OCI-LY1 (cell line): Measurements from ENCODE around the gene TGM6.

Experiments
- H2AFZ ChIP-seq: fragments of 200-600 bp; sonication (generic), shearing (Covaris generic); 2 replicates; pipeline ENCODE4 v1.6.0; 2014; ENCODE audit warnings: antibody characterized with exemption, mild to moderate bottlenecking, low read length
- H3F3A ChIP-seq: fragments of 200-600 bp; sonication (generic), shearing (Covaris generic); 2 replicates; pipeline ENCODE4 v1.6.0; 2014; ENCODE audit warnings: mild to moderate bottlenecking, antibody characterized with exemption, low read length, moderate library complexity; ENCODE audit not compliant: insufficient read depth
- H3K27ac ChIP-seq: fragments of 200-600 bp; sonication (generic); 2 replicates; pipeline ENCODE4 v1.5.1; 2014; ENCODE audit warnings: low read length, mixed run types, mild to moderate bottlenecking, low read depth; ENCODE audit not compliant: poor library complexity, severe bottlenecking
- H3K27me3 ChIP-seq: fragments of 200-600 bp; sonication (generic); 2 replicates; pipeline ENCODE4 v1.6.0; 2014; ENCODE audit warnings: antibody characterized with exemption, mild to moderate bottlenecking, low read length, moderate library complexity; ENCODE audit not compliant: insufficient read depth
- H3K36me3 ChIP-seq: fragments of 200-600 bp; sonication (generic); 2 replicates; pipeline ENCODE4 v1.6.1; 2014; ENCODE audit warnings: mild to moderate bottlenecking, antibody characterized with exemption, low read length, moderate library complexity, mixed read lengths; ENCODE audit not compliant: insufficient read depth
- H3K4me1 ChIP-seq: fragments of 200-600 bp; sonication (generic); 2 replicates; pipeline ENCODE4 v1.5.1; 2014; ENCODE audit warnings: mild to moderate bottlenecking, low read length, moderate library complexity; ENCODE audit not compliant: insufficient read depth, severe bottlenecking
- H3K4me2 ChIP-seq: fragments of 200-600 bp; sonication (generic), shearing (Covaris generic); 2 replicates; pipeline ENCODE4 v1.6.1; 2014; ENCODE audit warnings: low read length
- H3K4me3 ChIP-seq: fragments of 200-600 bp; sonication (generic); 2 replicates; pipeline ENCODE4 v1.5.1; 2014; ENCODE audit warnings: low read length, low read depth, mild to moderate bottlenecking, mixed read lengths; ENCODE audit not compliant: poor library complexity, severe bottlenecking
- H3K79me2 ChIP-seq: fragments of 200-600 bp; shearing (Covaris generic); 2 replicates; pipeline ENCODE4 v1.6.1; 2016; ENCODE audit warnings: mixed run types, low read length, mixed read lengths; ENCODE audit not compliant: insufficient read depth
- H3K9ac ChIP-seq: fragments of 200-600 bp; sonication (generic), shearing (Covaris generic); 2 replicates; pipeline ENCODE4 v1.6.1; 2014; ENCODE audit warnings: mild to moderate bottlenecking, low read length, mixed read lengths
- H3K9me2 ChIP-seq: fragments of 200-600 bp; sonication (generic), shearing (Covaris generic); 2 replicates; pipeline ENCODE4 v1.6.1; 2014; ENCODE audit warnings: low read depth, mild to moderate bottlenecking, low read length, mixed read lengths
- H3K9me3 ChIP-seq: fragments of 200-600 bp; shearing (Covaris generic); 2 replicates; pipeline ENCODE4 v1.6.1; 2014; ENCODE audit warnings: low read length, mixed read lengths
- H4K20me1 ChIP-seq: fragments of 200-600 bp; sonication (generic), shearing (Covaris generic); 2 replicates; pipeline ENCODE4 v1.6.0; 2016; ENCODE audit warnings: mild to moderate bottlenecking, low read length; ENCODE audit not compliant: insufficient read depth
- EZH2 ChIP-seq: fragments of 200-600 bp; sonication (generic), shearing (Covaris generic); IDR thresholded peaks from 2 replicates; pipeline ENCODE4 v1.8.0; 2017; ENCODE audit warnings: borderline replicate concordance, mixed run types, mild to moderate bottlenecking, antibody characterized with exemption, low read length, moderate library complexity, mixed read lengths
- TF ChIP-seq, protein P1 (sequence below): fragments of 200-600 bp; sonication (generic), shearing (Covaris generic); IDR thresholded peaks from 2 replicates; pipeline ENCODE4 v1.5.1; 2017; ENCODE audit warnings: mild to moderate bottlenecking, antibody characterized with exemption, low read length, moderate library complexity, mixed read lengths

TGM6 gene

DNA sequence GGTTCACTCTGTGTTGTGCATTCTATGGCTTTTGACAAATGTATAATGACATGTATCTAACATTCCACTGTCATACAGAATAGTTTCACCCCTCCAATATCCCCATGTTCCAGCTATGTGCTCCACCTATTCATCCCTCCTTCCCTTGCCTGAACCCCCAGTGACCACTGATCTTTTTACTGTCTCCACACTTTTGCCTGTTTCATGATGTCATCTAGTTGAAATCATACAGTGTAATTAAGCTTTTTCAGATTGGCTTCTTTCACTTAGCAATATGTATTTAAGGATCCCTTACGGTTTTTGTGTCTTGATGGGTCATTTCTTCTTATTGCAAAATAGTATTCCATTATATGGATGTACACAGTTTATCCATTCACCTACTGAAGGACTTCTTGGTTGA lies 39.8 kb downstream of the TGM6 start:
- H3K4me1 ChIP-seq = no peaks in the 10 kb centered on the region
- no peak for TF ChIP-seq EZH2
- TF ChIP-seq, protein P1, sequence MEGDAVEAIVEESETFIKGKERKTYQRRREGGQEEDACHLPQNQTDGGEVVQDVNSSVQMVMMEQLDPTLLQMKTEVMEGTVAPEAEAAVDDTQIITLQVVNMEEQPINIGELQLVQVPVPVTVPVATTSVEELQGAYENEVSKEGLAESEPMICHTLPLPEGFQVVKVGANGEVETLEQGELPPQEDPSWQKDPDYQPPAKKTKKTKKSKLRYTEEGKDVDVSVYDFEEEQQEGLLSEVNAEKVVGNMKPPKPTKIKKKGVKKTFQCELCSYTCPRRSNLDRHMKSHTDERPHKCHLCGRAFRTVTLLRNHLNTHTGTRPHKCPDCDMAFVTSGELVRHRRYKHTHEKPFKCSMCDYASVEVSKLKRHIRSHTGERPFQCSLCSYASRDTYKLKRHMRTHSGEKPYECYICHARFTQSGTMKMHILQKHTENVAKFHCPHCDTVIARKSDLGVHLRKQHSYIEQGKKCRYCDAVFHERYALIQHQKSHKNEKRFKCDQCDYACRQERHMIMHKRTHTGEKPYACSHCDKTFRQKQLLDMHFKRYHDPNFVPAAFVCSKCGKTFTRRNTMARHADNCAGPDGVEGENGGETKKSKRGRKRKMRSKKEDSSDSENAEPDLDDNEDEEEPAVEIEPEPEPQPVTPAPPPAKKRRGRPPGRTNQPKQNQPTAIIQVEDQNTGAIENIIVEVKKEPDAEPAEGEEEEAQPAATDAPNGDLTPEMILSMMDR = no peak
- no peak overlapping the region for H3K9ac ChIP-seq
- no peak overlapping the region for H3K4me3 ChIP-seq
- H3K79me2 ChIP-seq = no peaks in the 10 kb centered on the region
- H3K27ac ChIP-seq = no peak overlapping the region
- H2AFZ ChIP-seq = no peak overlapping the region
- H3K27me3 ChIP-seq = no peaks in the 10 kb centered on the region
- H3K9me3 ChIP-seq = no peaks in the 10 kb centered on the region
- H3K9me2 ChIP-seq = no peaks in the 10 kb centered on the region
- H3K4me2 ChIP-seq = no peak overlapping the region
- no peaks in the 10 kb centered on the region for H3K36me3 ChIP-seq
- no peaks in the 10 kb centered on the region for H4K20me1 ChIP-seq
- no peaks in the 10 kb centered on the region for H3F3A ChIP-seq

DNA sequence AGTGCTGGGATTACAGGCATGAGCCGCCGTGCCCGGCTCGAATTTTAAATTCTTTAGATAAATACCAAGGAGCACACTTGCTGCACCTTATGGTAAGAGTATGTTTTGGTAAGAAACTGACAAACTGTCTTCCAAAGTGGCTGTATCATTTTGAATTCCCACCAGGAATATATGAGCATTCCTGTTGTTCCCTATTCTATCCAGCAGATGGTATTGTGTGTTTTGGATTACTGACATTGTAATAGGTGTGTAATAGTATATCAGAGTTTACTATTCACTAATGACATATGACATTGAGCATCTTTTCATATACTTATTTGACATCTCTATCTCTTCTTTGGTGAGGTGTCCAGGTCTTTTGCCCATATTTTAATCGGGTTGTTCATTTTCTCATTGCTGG lies 40.5 kb downstream of the TGM6 start:
- H3K9me3 ChIP-seq = no peaks in the 10 kb centered on the region

DNA sequence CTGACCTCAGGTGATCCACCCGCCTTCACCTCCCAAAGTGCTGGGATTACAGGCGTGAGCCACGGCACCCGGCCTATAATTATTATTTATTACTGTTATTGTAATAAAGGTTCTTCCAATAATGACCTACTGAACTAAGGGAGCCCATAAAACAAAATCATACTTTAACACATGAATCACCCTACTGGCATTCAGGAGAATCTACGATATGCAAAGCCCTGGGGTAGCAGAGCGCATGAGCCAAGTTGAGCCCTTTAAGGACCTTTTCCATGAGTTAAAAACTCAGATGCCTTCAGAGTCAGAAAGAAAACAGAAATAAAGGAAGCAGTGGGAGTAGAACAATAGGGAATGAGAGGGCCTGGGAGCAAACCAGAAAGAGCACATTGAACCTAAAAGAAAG lies 48.4 kb downstream of the TGM6 start:
- Histone ChIP-seq H3K9me3 (no peaks in the 10 kb centered on the region), H3K9ac (no peak overlapping the region), H3K79me2 (no peaks in the 10 kb centered on the region), H3K4me3 (no peak overlapping the region), H3K27me3 (no peaks in the 10 kb centered on the region), H2AFZ (no peak overlapping the region), H3K9me2 (no peaks in the 10 kb centered on the region), H3K36me3 (no peaks in the 10 kb centered on the region), H3F3A (no peaks in the 10 kb centered on the region), H3K27ac (no peak overlapping the region), H3K4me2 (no peak overlapping the region), H4K20me1 (no peaks in the 10 kb centered on the region), H3K4me1 (no peaks in the 10 kb centered on the region)
- TF ChIP-seq, protein P1 = no peak
- no peak for TF ChIP-seq EZH2

More for the DNA sequence above, 40.5 kb downstream of the TGM6 start:
- no peak overlapping the region for H3K27ac ChIP-seq
- no peaks in the 10 kb centered on the region for H3K9me2 ChIP-seq
- H4K20me1 ChIP-seq = no peaks in the 10 kb centered on the region
- H2AFZ ChIP-seq = no peak overlapping the region
- no peak overlapping the region for H3K4me3 ChIP-seq
- no peak overlapping the region for H3K9ac ChIP-seq
- no peak overlapping the region for H3K4me2 ChIP-seq
- no peaks in the 10 kb centered on the region for H3K27me3 ChIP-seq
- H3F3A ChIP-seq = no peaks in the 10 kb centered on the region
- TF ChIP-seq, protein P1 = no peak
- TF ChIP-seq EZH2 = no peak
- H3K36me3 ChIP-seq = no peaks in the 10 kb centered on the region
- H3K4me1 ChIP-seq = no peaks in the 10 kb centered on the region
- no peaks in the 10 kb centered on the region for H3K79me2 ChIP-seq
